Hematopoietic multipotent progenitor cell treated with erythropoietin and hydrocortisone succinate and interleukin-3 and kit ligand, for 15 days (in vitro differentiated cells): ENCODE measurements around the gene BTBD2.

Experiments
- DNase-seq: peaks from one replicate; pipeline ENCODE4 v3.0.0-alpha.2; 2015; ENCODE audit warnings: low spot score

Gene BTBD2

GRCh38 chr19:1959928-1960589, 55.5 kb downstream of the BTBD2 start:
- no peak for DNase-seq

DNA sequence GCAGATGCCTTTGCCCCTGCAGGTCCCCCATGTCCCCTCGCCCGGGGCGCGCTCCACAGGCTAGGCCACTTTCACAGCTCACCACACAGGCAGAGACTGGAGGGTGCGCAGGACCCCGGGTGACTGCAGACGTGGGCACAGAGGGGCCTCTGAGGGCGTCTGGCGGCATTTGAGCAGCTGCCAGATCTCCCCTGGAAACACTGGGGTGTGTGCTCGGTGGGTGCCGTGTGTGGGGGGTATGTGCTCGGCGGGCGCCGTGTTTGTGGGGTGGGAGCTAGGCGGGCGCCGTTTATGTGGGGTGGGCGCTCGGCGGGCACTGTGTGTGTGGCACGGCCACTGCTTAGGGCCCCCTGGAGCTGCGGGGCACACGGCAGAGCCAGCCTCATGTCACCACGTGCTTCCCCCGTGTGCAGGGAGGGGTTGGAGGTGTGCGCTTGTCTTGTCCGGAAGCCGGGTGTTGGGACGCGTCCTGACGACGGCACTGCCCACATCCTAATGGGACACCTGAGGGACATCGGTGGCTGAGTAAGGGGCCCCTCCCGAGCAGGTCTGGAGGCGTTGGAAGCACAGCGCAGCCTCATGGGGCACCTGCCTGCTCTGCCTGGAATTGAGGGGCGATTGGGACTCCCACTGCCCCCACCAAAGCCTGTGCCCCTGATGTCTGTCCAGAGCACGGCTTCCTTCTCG, 57.8 kb downstream of the BTBD2 start:
- DNase-seq = no peak

GRCh38 chr19:1956868-1957492, 58.5 kb downstream of the BTBD2 start:
- no peak for DNase-seq

- no peak for DNase-seq
These were observed 59.4 kb downstream of the BTBD2 start for GRCh38 chr19:1956122-1956494.

- no peak for DNase-seq
These were observed 60.1 kb downstream of the BTBD2 start for GRCh38 chr19:1955171-1956121.

GRCh38 chr19:1954532-1954933, 61.0 kb downstream of the BTBD2 start:
- DNase-seq = no peak

DNA sequence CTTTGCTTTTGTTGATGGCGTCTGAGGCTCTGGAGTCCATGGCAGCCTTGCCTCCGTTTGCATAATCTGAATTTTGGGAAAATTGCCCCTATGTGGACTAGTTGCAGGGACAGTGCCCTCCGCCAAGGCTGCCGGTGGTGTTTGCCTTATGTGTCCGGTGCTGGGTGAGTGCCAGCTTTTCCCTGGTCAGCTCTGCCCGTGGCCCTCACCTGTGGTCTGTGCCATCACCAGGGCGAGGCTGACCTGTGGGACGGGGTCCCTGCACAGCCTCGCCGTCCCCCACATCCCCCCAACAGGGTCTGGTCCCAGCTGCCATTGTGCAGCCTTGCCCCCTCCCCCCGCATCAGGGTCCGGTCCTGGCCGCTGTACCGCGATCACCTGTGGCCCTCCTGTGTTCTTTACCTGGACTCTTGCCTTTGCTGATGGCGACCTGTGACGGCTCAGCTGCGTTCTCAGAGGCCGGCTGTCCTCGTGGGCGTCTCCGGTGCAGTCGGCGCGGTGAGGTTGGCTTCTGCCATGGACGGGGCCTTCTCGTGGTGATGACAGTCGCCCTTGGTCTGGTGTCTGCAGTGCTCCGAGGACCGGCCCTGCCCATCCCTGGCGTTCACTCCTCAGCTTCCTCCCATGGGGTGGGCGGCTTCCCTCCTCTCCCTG, 61.9 kb downstream of the BTBD2 start:
- DNase-seq = no peak

GRCh38 chr19:1953037-1953436, 62.5 kb downstream of the BTBD2 start:
- no peak for DNase-seq

- peak; percentile 26 for DNase-seq
These were observed 62.9 kb downstream of the BTBD2 start for GRCh38 chr19:1952635-1953034.

DNA sequence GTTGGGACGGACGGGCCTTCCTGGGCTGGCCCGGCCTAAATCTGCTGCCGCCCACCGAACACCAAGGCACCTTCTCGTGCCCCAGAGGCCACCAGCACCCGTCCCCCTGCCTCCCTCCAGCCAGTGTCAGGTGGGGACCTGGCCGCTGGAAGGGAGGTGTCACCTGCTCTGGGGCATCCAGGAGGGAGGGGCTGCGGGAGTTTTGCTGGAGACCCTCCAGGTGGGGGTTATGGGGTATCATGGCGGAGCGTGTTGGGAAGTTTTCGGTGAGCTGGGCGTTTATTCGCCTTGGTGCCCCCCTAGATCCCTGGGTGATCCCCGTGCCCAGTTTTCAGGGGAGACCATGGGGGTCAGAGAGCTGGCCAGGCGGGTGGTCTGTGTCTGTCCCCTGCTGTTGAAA, 64.9 kb downstream of the BTBD2 start:
- DNase-seq = no peak

- no peak for DNase-seq
These were observed 66.0 kb downstream of the BTBD2 start for GRCh38 chr19:1949304-1950101.

- DNase-seq = no peak
These were observed 67.8 kb downstream of the BTBD2 start for GRCh38 chr19:1947651-1948209.

DNA sequence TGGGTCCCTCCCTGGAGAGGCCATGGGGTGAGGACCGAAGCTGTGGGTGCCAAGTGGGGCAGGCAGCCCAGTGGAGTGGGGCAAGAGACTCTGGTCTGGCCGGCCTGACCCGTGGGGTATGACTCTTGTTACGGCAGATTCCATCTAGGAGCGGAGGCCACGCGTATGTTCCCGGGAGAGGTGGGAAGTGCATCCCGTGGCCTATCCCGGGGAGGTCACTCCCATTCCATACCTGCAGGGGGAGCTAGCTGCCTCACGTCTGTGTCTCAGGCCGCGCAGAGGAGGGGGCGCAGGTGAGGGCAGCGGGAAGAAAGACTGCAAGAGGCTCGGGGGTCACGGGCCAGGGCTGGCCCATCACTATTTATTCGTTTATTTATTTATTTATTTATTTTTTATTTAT, 69.6 kb downstream of the BTBD2 start:
- peak; percentile 37 for DNase-seq

- no peak for DNase-seq
These were observed 70.5 kb downstream of the BTBD2 start for GRCh38 chr19:1944916-1945561.

DNA sequence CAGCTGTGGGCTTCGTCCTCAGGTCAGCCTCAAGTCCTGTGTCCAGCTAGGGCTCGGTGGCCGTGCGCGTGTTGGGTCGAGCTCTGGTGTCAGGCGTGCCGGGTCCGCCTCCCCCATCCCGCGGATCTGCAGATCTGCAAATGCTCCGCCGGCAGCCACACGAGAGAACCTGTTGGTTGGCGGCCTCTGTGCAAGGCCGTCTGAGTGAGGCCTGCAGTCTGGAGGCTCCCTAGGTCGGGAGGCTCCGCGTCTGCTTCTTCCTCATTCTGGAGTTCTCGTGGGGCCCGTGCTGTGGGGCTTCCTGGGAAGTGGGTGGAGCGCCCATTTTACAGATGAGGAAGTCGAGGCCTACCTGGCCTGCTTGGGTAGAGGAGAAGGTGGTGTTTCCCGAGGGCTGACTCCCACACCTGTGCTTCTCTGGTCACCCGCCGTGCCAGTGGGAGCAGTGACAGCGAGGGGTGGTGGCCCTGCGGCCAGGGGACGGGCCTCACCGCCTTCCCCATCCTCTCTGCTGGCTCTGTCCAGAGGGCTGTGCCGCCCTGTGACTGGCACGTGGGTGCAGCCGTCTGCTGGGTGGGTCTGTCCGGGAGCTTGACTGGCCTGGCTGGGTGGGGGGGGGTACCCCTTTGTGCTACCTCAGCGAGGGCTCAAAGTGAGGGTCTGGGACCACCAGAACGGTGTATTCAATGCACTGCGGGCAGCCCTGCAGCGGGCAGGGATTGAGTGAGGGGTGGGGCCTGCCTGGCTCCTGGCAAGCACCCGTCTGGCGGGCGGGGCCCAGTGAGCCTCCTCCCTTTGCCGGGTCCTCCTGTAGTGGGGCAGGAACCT, 71.2 kb downstream of the BTBD2 start:
- DNase-seq = no peak

DNA sequence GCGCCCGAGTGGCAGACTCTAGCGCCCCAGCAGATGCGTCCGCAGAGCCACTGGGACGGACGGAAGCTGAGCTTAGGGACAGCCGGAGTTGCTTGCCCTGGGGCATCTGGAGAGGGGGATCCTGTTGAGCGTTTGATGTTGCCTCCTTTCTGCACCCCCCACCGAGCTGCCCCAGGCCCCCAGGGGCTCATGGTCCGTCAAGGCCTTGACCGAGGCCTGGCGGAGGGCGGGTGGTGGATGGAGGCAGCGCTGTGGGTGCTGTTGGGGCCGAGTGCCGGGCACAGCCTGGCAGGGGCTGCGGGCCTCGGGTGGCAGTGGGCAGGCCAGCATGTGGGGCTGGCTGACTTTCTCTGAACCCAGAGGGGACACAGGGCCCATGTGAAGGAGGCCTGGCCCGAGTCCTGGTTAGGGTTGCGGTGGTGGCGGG, 71.8 kb downstream of the BTBD2 start:
- no peak for DNase-seq

DNA sequence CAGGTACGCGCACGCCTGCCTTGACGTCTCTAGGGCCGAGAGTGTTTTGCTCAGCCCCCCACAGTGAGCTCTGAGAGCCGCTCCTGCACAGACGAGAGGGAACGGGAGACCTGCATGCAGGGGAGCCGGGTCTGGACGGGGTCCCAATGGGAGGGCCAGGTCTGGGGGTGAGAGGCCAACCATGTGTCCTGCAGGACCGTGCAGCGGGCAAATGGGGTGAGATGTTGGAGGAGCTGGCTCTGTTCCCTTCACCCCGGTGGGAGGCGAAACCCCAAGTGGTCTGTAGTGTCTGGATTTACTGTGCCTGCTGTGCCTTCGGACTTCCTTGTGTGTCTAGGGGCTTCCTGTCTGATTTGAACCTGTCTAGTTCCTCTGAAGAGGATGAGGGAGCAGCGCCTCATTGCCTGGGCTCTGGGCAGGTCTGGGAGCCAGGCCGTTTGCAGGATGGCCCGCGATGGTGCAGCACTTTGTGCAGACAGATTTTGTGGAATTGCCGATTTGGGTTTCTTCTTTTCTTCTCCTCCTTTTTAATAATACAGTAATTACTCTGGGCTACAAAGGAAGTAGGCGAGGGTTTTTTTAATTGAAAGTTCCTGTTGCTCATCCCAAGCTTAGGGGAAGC, 72.5 kb downstream of the BTBD2 start:
- no peak for DNase-seq

DNA sequence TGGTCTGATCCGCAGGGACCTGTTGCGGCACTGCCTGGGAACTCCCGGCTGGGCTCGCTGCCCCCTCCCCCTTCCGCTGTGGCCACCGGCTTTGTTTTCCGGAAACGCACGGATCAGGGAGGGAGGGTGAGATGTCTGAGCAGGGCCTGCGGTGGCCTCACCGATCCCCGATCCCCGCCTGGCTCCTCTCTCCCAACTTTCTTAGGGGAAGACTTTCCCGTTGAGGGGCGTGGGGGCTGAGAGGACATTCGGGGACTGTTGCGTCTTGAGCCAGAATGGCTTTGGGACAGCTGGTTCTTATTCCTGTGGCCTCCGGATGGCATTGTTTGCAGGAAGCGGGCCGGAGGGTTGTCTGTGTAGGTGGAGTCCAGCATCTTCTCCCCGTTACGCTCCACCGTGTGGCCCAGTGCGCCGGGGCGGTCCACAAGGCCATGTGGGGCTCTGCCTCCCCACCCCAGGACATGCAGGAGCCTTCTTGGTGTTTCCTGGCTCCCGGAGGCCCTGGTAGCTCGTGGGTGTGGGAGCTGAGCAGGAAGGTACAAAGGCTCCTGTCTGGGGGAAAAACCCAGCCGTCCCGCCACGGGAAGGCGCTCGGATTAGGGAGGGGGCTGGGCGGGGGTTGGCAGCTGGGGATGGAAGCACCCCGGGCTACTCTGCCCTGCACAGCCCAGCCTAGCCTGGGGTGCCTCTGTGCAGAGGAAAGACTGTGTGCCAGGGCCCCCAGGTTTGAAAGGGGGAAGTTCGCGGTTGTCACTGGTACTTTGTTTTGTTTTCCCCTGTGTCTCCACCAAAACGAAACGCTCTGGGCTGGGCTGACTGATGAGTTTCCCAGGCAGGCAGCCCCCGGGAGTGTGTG, 73.2 kb downstream of the BTBD2 start:
- DNase-seq = peak; percentile 40
